HL-60 (cell line): ENCODE results near the gene TMEM234.
"Not testable (repeated sequence)": the region's sequence is repeated elsewhere in the genome, so short reads cannot be mapped to it uniquely, and the experiment has no call there.

Source experiments
- DNase-seq, 2 experiments: peaks; one replicate each; pipeline ENCODE4 v3.0.0-alpha.2; 2010 to 2020; ENCODE audit warnings: low read depth in 1 of 2, low spot score in 1 of 2
- H3K27ac ChIP-seq: fragments of 250-450 bp; sonication (Bioruptor Pico); replicated peaks from 2 replicates; pipeline ENCODE4 v1.5.1; 2020; ENCODE audit warnings: mild to moderate bottlenecking, moderate library complexity
- H3K27me3 ChIP-seq: fragments of 250-450 bp; sonication (Bioruptor Pico); 2 replicates; pipeline ENCODE4 v1.5.1; 2021; ENCODE audit warnings: mild to moderate bottlenecking, moderate library complexity; ENCODE audit not compliant: insufficient read depth, poor library complexity, severe bottlenecking
- H3K4me3 ChIP-seq: replicated peaks from 2 replicates; pipeline ENCODE4 v1.5.1; 2011; ENCODE audit warnings: mild to moderate bottlenecking, control low read depth, low read length; ENCODE audit not compliant: insufficient read depth
- CTCF ChIP-seq: IDR thresholded peaks from one replicate; pipeline ENCODE4 v1.5.1; 2011; ENCODE audit warnings: low read length, control low read depth, inconsistent platforms; ENCODE audit not compliant: insufficient read depth
- GABPA ChIP-seq: IDR thresholded peaks from 2 replicates; pipeline ENCODE4 v1.6.1; 2012; ENCODE audit warnings: low read depth
- POLR2AphosphoS5 ChIP-seq: IDR thresholded peaks from 2 replicates; pipeline ENCODE4 v1.6.1; 2012; ENCODE audit warnings: low read depth
- REST ChIP-seq: IDR thresholded peaks from 2 replicates; pipeline ENCODE4 v1.6.1; 2012; ENCODE audit warnings: low read depth; ENCODE audit not compliant: insufficient replicate concordance
- SPI1 ChIP-seq: IDR thresholded peaks from 2 replicates; pipeline ENCODE4 v1.6.1; 2012; ENCODE audit warnings: low read depth, mild to moderate bottlenecking, borderline replicate concordance

TMEM234 gene

GRCh38 chr1:32265846-32266245 is 43.7 kb upstream of the TMEM234 start:
- H3K27ac ChIP-seq = no peak overlapping the region

GRCh38 chr1:32263744-32264143 is 41.6 kb upstream of the TMEM234 start:
- Histone ChIP-seq H3K27ac (no peak overlapping the region), H3K27me3 (no peaks in the 10 kb centered on the region), H3K4me3 (no peak overlapping the region)
- DNase-seq = no peak
- no peak for TF ChIP-seq SPI1
- no peak for TF ChIP-seq CTCF
- no peak for TF ChIP-seq GABPA
- no peak for TF ChIP-seq REST
- no peak for TF ChIP-seq POLR2AphosphoS5

More at GRCh38 chr1:32265846-32266245, 43.7 kb upstream of the TMEM234 start:
- H3K27me3 ChIP-seq = no peaks in the 10 kb centered on the region
- no peak for DNase-seq
- TF ChIP-seq POLR2AphosphoS5 = no peak
- no peak for TF ChIP-seq REST
- no peak for TF ChIP-seq GABPA
- TF ChIP-seq SPI1 = no peak
- TF ChIP-seq CTCF = no peak
- H3K4me3 ChIP-seq = no peak overlapping the region

- not testable (repeated sequence) for H3K27ac ChIP-seq, DNase-seq, H3K27me3 ChIP-seq, H3K4me3 ChIP-seq
These were observed 41.1 kb upstream of the TMEM234 start for GRCh38 chr1:32263236-32263593.

- H3K27ac ChIP-seq = no peak overlapping the region
- no peaks in the 10 kb centered on the region for H3K27me3 ChIP-seq
- H3K4me3 ChIP-seq = no peak overlapping the region
These were observed 35.0 kb upstream of the TMEM234 start for GRCh38 chr1:32257227-32257508.

More at GRCh38 chr1:32257227-32257508, 35.0 kb upstream of the TMEM234 start:
- DNase-seq = no peak
- no peak for TF ChIP-seq GABPA
- TF ChIP-seq REST = no peak
- TF ChIP-seq POLR2AphosphoS5 = no peak
- TF ChIP-seq SPI1 = no peak
- TF ChIP-seq CTCF = no peak
